GM21825 (cell line): ENCODE data around the gene CFHR2.
A peak's percentile ranks its signal among the peaks of the same experiment; 100 is the strongest.
"Not testable (repeated sequence)": the region's sequence is repeated elsewhere in the genome, so short reads cannot be mapped to it uniquely, and the experiment has no call there.

Experiments used
- ATAC-seq: cut with Tn5 transposase; IDR thresholded peaks from one replicate; pipeline ENCODE4 v1.9.1; 2021; ENCODE audit warnings: mild to moderate bottlenecking, moderate library complexity; ENCODE audit not compliant: unreplicated experiment

The CFHR2 gene

DNA sequence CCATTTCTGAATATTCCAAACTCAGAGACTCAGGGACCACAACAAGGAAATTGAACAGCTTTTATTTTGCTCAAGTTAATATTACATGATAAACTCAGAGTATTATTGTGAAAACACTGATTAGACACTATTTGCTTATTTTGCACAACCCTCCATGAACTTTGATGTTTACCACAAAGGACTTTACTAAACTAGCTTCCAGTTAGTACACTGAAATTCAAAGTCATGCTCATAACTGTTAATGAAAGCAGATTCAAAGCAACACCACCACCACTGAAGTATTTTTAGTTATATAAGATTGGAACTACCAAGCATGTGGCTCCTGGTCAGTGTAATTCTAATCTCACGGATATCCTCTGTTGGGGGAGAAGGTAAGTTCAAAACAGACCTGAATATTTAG lies at the start of gene CFHR2:
CFHR2 (plus strand) TSS at position 171 of the 400 bp plus-strand sequence; CDS start at position 314, 143 bp downstream.
- ATAC-seq = not testable (repeated sequence)

- no peak for ATAC-seq
Observed at GRCh38 chr1:196896355-196896754, 47.2 kb upstream of the CFHR2 start.

GRCh38 chr1:196897158-196897828 lies 46.2 kb upstream of the CFHR2 start:
- ATAC-seq = no peak

DNA sequence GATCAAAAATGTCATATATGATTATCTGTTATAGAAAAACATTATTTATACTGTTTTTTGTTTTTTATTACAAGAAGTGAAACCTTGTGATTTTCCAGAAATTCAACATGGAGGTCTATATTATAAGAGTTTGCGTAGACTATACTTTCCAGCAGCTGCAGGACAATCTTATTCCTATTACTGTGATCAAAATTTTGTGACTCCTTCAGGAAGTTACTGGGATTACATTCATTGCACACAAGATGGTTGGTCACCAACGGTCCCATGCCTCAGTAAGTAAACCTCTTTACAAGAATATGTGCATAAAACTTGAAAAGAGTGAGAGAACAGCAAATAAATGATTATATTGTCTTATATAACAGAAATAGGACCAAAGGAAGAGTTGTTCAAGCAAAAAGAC lies 41.2 kb upstream of the CFHR2 start:
- no peak for ATAC-seq

DNA sequence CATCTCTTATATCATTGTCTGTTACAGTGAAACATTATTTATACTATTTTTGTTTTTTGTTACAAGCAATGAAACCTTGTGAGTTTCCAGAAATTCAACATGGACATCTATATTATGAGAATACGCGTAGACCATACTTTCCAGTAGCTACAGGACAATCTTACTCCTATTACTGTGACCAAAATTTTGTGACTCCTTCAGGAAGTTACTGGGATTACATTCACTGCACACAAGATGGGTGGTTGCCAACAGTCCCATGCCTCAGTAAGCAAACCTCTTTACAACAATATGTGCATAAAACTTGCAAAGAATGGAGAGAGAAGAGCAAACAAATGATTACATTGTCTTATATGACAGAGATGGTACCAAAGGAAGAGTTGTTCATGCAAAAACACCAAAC lies 33.3 kb upstream of the CFHR2 start:
- ATAC-seq = no peak

- ATAC-seq = not testable (repeated sequence)
Observed at GRCh38 chr1:196912283-196912682, 31.3 kb upstream of the CFHR2 start.

- ATAC-seq = not testable (repeated sequence)
Observed at GRCh38 chr1:196926839-196927238, 16.7 kb upstream of the CFHR2 start.

- not testable (repeated sequence) for ATAC-seq
Observed at GRCh38 chr1:196932853-196933252, 10.7 kb upstream of the CFHR2 start.

DNA sequence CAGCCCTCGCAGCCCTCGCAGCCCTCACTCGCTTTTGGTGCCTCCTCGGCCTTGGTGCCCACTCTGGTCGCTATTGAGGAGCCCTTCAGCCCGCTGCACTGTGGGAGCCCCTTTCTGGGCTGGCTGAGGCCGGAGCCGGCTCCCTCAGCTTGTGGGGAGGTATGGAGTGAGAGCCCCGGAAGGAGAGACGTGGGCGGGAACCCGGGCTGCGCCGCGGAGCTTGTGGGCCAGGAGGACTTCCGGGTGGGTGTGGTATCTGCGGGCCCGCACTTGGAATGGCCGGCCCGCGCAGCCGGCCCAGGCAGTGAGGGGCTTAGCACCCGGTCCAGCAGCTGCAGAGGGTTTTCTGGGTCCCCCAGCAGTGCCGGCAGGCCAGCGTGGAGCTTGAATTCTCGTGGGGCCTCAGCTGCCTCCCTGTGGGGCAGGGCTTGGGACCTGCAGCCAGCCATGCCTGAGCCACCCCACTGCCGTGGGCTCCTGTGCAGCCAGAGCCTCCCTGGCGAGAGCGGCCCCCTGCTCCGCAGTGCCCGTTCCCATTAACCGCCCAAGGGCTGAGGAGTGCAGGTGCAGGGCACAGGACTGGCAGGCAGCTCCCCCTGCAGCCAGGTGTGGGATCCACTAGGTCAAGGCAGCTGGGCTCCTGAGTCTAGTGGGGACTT lies 9.9 kb upstream of the CFHR2 start:
- ATAC-seq = no peak

GRCh38 chr1:196941474-196941873 lies 2.1 kb upstream of the CFHR2 start:
- ATAC-seq = not testable (repeated sequence)

DNA sequence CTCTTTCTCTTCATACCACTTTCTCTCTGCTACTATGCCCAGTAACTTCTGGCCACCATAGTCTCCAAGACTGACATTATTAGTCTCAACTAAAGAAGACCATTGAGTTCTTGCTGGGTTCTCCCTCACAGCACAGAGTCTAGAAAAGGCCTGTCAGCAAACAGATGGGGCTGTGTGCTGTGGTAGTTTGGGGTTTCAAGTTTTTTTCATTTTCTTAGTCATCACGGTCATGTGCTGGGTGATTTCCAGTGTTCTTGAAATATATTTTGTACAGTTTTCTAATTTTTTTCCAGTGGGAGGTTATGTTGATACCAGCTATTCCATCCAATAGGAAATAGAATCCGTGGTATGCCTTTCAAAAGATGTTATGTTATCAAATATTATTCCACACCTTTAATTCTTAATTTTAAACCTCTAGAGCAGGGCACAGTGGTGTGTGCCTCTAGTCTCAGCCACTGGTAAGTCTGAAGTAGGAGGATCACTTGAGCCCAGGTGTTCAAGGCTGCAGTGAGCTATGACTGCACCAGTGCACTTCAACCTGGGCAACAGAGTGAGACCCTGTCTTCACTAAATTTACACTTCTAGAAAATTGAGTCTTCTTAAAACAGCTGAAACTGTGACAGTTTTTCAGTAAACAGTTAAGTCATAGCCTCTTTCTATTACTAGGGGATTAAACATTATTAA lies 8.3 kb downstream of the CFHR2 start:
- ATAC-seq = peak; percentile 86

GRCh38 chr1:196954778-196955177 lies 11.2 kb downstream of the CFHR2 start:
- no peak for ATAC-seq

GRCh38 chr1:196955926-196956325 lies 12.4 kb downstream of the CFHR2 start:
- no peak for ATAC-seq

- ATAC-seq = no peak
Observed at GRCh38 chr1:196960854-196961253, 17.3 kb downstream of the CFHR2 start.

DNA sequence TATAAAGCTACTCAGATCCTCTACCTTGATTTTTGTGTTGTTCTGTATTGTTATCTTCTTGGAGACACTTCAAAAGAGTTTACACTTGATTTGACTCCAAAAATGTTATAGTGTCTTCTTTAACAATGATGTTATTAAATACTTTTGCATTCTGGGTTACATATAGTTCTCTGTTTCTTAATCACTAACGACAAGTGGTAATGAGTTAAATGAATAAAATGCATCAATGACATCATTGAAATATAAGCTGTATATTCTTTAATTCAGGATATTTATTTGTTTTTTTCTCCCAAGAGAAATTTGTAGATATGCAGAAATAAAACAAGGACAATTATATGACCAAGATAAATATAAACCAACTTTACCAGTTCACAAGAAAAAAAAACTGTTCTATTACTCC lies 26.6 kb downstream of the CFHR2 start:
- ATAC-seq = no peak

- no peak for ATAC-seq
Observed at GRCh38 chr1:196976278-196976677, 32.7 kb downstream of the CFHR2 start.

DNA sequence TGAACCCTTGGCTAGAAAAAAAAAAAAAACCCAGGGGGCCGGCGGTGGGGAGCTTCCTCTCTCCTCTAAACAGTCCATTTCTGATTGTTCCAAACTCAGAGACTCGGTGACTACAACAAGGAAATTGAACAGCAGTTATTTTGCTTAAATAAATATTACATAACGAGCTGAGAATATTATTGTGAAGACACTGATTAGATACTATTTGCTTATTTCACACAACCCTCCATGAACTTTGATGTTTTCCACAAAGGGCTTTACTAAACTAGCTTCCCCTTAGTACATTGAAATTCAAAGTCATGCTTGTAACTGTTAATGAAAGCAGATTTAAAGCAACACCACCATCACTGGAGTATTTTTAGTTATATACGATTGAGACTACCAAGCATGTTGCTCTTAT lies 33.7 kb downstream of the CFHR2 start, which contains the start of gene CFHR5:
CFHR5 (plus strand) TSS at position 279 of the 400 bp plus-strand sequence; CDS start at position 388, 109 bp downstream.
- ATAC-seq = no peak

DNA sequence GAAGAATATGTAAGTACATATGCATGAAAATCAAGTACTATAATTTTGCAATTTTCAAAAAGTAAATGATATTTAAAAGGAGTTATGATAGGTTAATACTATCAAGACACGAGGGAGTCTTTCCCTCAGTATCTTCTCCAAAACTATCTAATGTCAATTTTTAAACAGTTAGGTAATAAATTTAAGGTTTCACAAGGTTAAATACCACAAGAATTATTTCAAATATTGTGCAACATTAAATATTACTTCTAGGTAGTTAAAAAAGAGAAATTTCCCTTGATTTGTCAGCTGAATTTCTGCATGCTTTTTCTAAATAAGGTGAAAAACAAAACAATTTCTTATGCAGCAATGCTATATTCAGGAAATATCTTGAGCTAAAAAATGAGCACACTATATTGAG lies 37.3 kb downstream of the CFHR2 start:
- no peak for ATAC-seq

DNA sequence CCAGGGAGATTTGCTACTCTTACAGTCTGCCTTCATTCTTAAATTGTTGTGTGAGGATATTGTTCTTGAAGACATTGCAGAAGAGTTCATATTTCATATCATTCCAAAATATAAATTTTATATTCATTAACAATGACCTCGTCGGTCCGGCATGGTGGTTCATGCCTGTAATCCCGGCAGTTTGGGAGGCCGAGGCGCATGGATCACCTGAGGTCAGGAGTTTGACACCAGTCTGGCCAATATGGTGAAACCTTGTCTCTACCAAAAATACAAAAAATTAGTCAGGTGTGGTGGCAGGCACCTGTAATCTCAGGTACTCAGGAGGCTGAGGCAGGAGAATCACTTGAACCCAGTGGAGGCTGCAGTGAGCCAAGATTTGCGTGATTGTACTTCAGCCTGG lies 38.7 kb downstream of the CFHR2 start:
- ATAC-seq = not testable (repeated sequence)

DNA sequence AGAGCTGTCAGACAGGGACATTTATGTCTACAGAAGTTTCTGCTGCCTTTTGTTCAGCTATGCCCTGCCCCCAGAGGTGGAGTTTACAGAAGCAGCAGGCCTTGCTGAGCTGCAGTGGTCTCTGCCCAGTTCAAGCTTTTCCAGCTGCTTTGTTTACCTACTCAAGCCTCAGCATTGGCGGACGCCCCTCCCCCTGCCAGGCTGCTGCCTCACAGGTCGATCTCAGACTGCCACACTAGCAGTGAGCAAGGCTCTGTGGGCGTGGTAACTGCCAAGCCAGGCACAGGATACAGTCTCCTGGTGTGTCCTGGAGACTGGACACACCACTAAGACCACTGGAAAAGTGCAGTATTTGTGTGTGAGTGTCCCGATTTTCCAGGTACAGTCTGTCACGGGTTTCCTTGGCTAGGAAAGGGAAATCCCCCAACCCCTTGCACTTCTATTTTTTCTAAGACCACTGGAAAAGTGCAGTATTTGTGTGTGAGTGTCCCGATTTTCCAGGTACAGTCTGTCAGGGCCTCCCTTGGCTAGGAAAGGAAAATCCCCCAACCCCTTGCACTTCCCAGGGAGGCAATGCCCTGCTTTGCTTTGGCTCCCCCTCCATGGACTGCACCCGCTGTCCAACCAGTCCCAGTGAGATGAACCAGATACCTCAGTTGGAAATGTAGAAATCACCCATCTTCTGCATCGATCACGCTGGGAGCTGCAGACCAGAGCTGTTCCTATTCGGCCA lies 48.5 kb downstream of the CFHR2 start:
- ATAC-seq = not testable (repeated sequence)

DNA sequence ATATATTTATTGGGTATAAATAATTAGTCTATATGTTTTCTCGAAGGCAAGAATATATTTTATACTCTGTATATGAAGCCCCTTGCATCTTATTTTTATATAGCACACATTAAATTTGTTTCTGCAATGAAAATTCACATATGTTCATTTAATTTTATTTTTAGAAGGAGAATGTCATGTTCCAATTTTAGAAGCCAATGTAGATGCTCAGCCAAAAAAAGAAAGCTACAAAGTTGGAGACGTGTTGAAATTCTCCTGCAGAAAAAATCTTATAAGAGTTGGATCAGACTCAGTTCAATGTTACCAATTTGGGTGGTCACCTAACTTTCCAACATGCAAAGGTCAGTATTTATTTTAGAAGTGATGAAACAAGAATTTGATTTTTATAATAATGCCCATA lies 50.4 kb downstream of the CFHR2 start:
- ATAC-seq = no peak
